Transverse colon (tissue), 4 donors: ENCODE measurements around the gene DLGAP3. TPM values are rescaled to one million over a fixed set of nuclear protein-coding genes. Genes with fewer than 3 reads are reported as not detected.
A peak's percentile ranks its signal among the peaks of the same experiment; 100 is the strongest.

ENCODE experiments used
- DNase-seq: peaks from one replicate; pipeline ENCODE4 v3.0.0-alpha.2; 2019
- H3K27ac ChIP-seq, 4 donors: fragments of 200-600 bp; sonication (generic); 2 replicates each; pipeline ENCODE4 v1.5.1; 2016 to 2018; ENCODE audit warnings: inconsistent platforms in 4 of 4
- H3K27me3 ChIP-seq: fragments of 200-600 bp; sonication (generic); 2 replicates; pipeline ENCODE4 v1.5.1; 2017; ENCODE audit warnings: inconsistent platforms
- H3K36me3 ChIP-seq, 4 donors: fragments of 200-600 bp; sonication (generic); 2 replicates each; pipeline ENCODE4 v1.5.1; 2017 to 2019; ENCODE audit warnings: inconsistent platforms in 4 of 4
- H3K4me1 ChIP-seq, 4 donors: fragments of 200-600 bp; sonication (generic); 2 replicates each; pipeline ENCODE4 v1.5.1; 2017 to 2020; ENCODE audit warnings: inconsistent platforms in 4 of 4
- H3K4me3 ChIP-seq, 4 donors: fragments of 200-600 bp; sonication (generic); 1 replicate in 1 of 4; 2 replicates in 3 of 4; pipeline versions ENCODE4 v1.5.1 to v1.6.1; 2017 to 2019; ENCODE audit warnings: inconsistent platforms in 4 of 4
- H3K9me3 ChIP-seq, 2 donors: fragments of 200-600 bp; sonication (generic); 2 replicates each; pipeline ENCODE4 v1.5.1; 2017 to 2019; ENCODE audit warnings: inconsistent platforms in 2 of 2
- CTCF ChIP-seq, 5 experiments: fragments of 200-600 bp in 3 of 5; fragments of 450-650 bp in 2 of 5; sonication (generic) in 3 of 5; IDR thresholded peaks; 1 replicate in 2 of 5; 2 replicates in 3 of 5; pipeline ENCODE4 v1.5.1; 2016 to 2017; ENCODE audit warnings: antibody characterized with exemption in 5 of 5, inconsistent platforms in 3 of 5, mild to moderate bottlenecking in 2 of 5, moderate library complexity in 1 of 5
- EP300 ChIP-seq: sonication (generic); formaldehyde crosslinking; IDR thresholded peaks from one replicate; pipeline ENCODE4 v1.6.1; 2017; ENCODE audit warnings: antibody characterized with exemption, low read depth
- POLR2A ChIP-seq: fragments of 450-650 bp; IDR thresholded peaks from one replicate; pipeline ENCODE4 v1.6.1; 2016; ENCODE audit warnings: antibody characterized with exemption, mild to moderate bottlenecking, moderate library complexity
- POLR2AphosphoS5 ChIP-seq, 3 donors: sonication (generic); formaldehyde crosslinking; IDR thresholded peaks; one replicate each; pipeline ENCODE4 v1.6.1; 2016; ENCODE audit warnings: antibody characterized with exemption in 3 of 3
- WGBS, 2 donors: methylation state at CpG; one replicate each; pipeline ENCODE4 v1.1.5; 2018; ENCODE audit warnings: low coverage in 1 of 2; 5-methylcytosine and 5-hydroxymethylcytosine counted together
- in situ Hi-C, 4 donors: fragments of 200-750 bp; cut with MboI; loops; one replicate each; pipeline versions ENCODE4 v1.15.0 to v1.15.1; 2017; ENCODE audit warnings: low sequenced_read_pairs in 3 of 4, low pct_ligation_motif_present in 1 of 4, low pct_unique_long_range_greater_than_20kb in 1 of 4
- intact Hi-C: fragments of 100-400 bp; cut with DNase I; formaldehyde crosslinking; loops from one replicate; pipeline ENCODE4 v1.15.1; 2023; ENCODE audit warnings: low total_unique reads
- total RNA-seq, 4 donors: library from RNA; depleted of rRNA; stranded (reverse); fragments of >200 nt; gene quantifications; one replicate each; pipeline ENCODE4 v1.1.0, GENCODE V29; 2016

DLGAP3 gene
- total RNA-seq, 4 donors from 2014 or later, result 0.14 to 1.4 (median 0.64) TPM

GRCh38 chr1:34930702-34931071 is 1.2 kb upstream of the DLGAP3 start:
- peaks cover 68% of the 10 kb centered on the region for H3K27me3 ChIP-seq

GRCh38 chr1:34929853-34930701 is 627 bp upstream of the DLGAP3 start:
- no peak for DNase-seq
- peaks cover 74% of the 10 kb centered on the region for H3K27me3 ChIP-seq
- H3K4me3 ChIP-seq, result peak overlapping the region; percentile 8 to 51 (median 32)
- intact Hi-C loops (no loop called here), in situ Hi-C loops (no loop called here)
- WGBS, 2 donors, result 5% methylated on average over 18 of the region's 61 CpGs; no CpG with 5 or more reads in 1 of the 2 donors
- H3K36me3 ChIP-seq, result no peaks in the 10 kb centered on the region
- no peaks in the 10 kb centered on the region for H3K9me3 ChIP-seq
- H3K4me1 ChIP-seq, result peaks cover 4 to 8% (median 8%) of the 10 kb centered on the region in 4 donors
- TF ChIP-seq POLR2AphosphoS5 (IDR thresholded peaks at IDR 0.05) (no peak), EP300 (no peak), CTCF (IDR thresholded peaks at IDR 0.05) (no peak), POLR2A (no peak)
- H3K27ac ChIP-seq, result no peak overlapping the region

More at GRCh38 chr1:34930702-34931071, 1.2 kb upstream of the DLGAP3 start:
- no peaks in the 10 kb centered on the region for H3K9me3 ChIP-seq
- intact Hi-C loops (no loop called here), in situ Hi-C loops (no loop called here)
- DNase-seq, result no peak
- 20 to 27% methylated on average over 2 to 5 of the region's 5 CpGs for WGBS, 2 donors
- peaks cover 4 to 8% (median 8%) of the 10 kb centered on the region in 4 donors for H3K4me1 ChIP-seq
- H3K27ac ChIP-seq, result no peak overlapping the region
- H3K4me3 ChIP-seq, result no peak overlapping the region
- H3K36me3 ChIP-seq, result no peaks in the 10 kb centered on the region
- TF ChIP-seq CTCF (IDR thresholded peaks at IDR 0.05), result no peak
- no peak for TF ChIP-seq POLR2AphosphoS5 (IDR thresholded peaks at IDR 0.05)
- no peak for TF ChIP-seq POLR2A
- TF ChIP-seq EP300, result no peak

GRCh38 chr1:34928699-34929496 is 552 bp downstream of the DLGAP3 start:
- peaks cover 4 to 8% (median 8%) of the 10 kb centered on the region in 4 donors for H3K4me1 ChIP-seq
- H3K4me3 ChIP-seq, result peak overlapping the region in 3 of 4 donors; percentile 22 to 51 (median 42)
- H3K36me3 ChIP-seq, result no peaks in the 10 kb centered on the region
- DNase-seq, result no peak
- intact Hi-C loops (no loop called here), in situ Hi-C loops (no loop called here)
- H3K27ac ChIP-seq, result no peak overlapping the region
- H3K9me3 ChIP-seq, result no peaks in the 10 kb centered on the region
- H3K27me3 ChIP-seq, result peaks cover 72% of the 10 kb centered on the region
- TF ChIP-seq EP300, result no peak
- TF ChIP-seq POLR2AphosphoS5 (IDR thresholded peaks at IDR 0.05), result no peak
- WGBS, 2 donors, result 10 to 12% methylated on average over 9 to 34 of the region's 66 CpGs

GRCh38 chr1:34928066-34928696 is 1.3 kb downstream of the DLGAP3 start:
- no peaks in the 10 kb centered on the region for H3K9me3 ChIP-seq
- intact Hi-C loops, result no loop called here
- H3K27ac ChIP-seq, result no peak overlapping the region
- H3K27me3 ChIP-seq, result peaks cover 79% of the 10 kb centered on the region
- H3K4me3 ChIP-seq, result no peak overlapping the region
- TF ChIP-seq CTCF (IDR thresholded peaks at IDR 0.05) (no peak), EP300 (no peak), POLR2AphosphoS5 (IDR thresholded peaks at IDR 0.05) (no peak), POLR2A (no peak)
- DNase-seq, result no peak
- H3K4me1 ChIP-seq, result peaks cover 4 to 8% (median 8%) of the 10 kb centered on the region in 4 donors
- H3K36me3 ChIP-seq, result no peaks in the 10 kb centered on the region
- in situ Hi-C loops, result no loop called here
- WGBS, 2 donors, result 8 to 33% methylated on average over 2 to 9 of the region's 9 CpGs
